Progenitor cell of endocrine pancreas (in vitro differentiated cells): ENCODE data around the gene PDGFB. TPM values are rescaled to one million over a fixed set of nuclear protein-coding genes. Genes with fewer than 3 reads are reported as not detected.

Source experiments
- DNase-seq: peaks from one replicate; pipeline ENCODE4 v3.0.0; 2021; ENCODE audit warnings: low spot score; ENCODE audit not compliant: unreplicated experiment
- H3K27ac Mint-ChIP-seq: 2 replicates; pipeline ENCODE4 v1.8.0; 2021; ENCODE audit warnings: mild to moderate bottlenecking, moderate library complexity, mixed read lengths
- H3K27me3 Mint-ChIP-seq: 2 replicates; pipeline ENCODE4 v1.8.0; 2021; ENCODE audit warnings: mixed read lengths
- H3K36me3 Mint-ChIP-seq: 2 replicates; pipeline ENCODE4 v1.8.0; 2022; ENCODE audit warnings: mixed read lengths; ENCODE audit not compliant: insufficient read depth
- H3K4me1 Mint-ChIP-seq: 2 replicates; pipeline ENCODE4 v1.8.0; 2021; ENCODE audit warnings: low read depth, mixed read lengths
- H3K4me3 Mint-ChIP-seq: 2 replicates; pipeline ENCODE4 v1.8.0; 2021; ENCODE audit warnings: low read depth, mild to moderate bottlenecking, moderate library complexity, mixed read lengths
- H3K9me3 Mint-ChIP-seq: 2 replicates; pipeline ENCODE4 v1.8.0; 2021; ENCODE audit warnings: low read depth, mixed read lengths
- total RNA-seq: library from RNA; stranded (reverse); gene quantifications from 2 replicates; pipeline ENCODE4 v1.2.1, GENCODE V29; 2021
- TF ChIP-seq, protein P1 (sequence below): fragments of 200-600 bp; sonication (generic); IDR thresholded peaks from one replicate; pipeline ENCODE4 v1.5.0; 2021; ENCODE audit warnings: antibody characterized with exemption, mild to moderate bottlenecking; ENCODE audit not compliant: unreplicated experiment

PDGFB gene
- total RNA-seq, 1 donor from 2014 or later: 7.1 TPM

DNA sequence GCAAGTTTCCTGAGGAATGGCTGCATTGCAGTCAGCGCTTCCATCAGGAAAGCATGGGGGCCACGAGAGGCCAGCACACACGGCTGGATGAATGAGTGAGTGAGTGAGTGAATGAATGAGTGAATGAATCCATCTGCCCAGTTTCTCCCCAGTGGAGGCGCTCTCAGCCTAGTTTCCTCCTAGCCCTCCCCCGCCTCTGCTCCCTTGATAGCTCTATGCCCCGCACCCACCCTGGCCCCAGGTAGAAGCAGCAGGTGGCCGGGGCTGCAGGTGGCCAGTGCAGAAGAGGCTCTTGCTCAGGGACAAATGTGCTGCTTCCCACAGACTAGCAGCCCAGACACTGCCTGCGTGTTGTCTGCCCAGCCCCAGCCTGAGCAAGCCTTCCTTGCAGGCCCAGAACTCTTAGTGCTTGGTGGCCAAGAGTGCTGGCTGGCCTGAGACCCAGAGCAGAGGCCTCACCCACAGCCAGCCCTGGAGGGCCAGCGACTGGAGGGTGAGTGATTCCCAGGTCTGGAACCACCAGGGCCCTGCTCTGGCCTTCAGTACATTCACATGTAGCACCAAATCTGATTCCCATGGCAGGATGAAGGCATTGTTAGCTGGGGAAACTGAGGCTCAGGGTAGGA lies 31.1 kb upstream of the PDGFB start:
- H3K27me3 Mint-ChIP-seq: peaks cover 6% of the 10 kb centered on the region
- H3K4me1 Mint-ChIP-seq: peaks cover 2% of the 10 kb centered on the region
- H3K27ac Mint-ChIP-seq: no peak overlapping the region
- H3K36me3 Mint-ChIP-seq: no peaks in the 10 kb centered on the region
- H3K4me3 Mint-ChIP-seq: no peak overlapping the region
- DNase-seq: no peak
- H3K9me3 Mint-ChIP-seq: peaks cover 4% of the 10 kb centered on the region
- TF ChIP-seq, protein P1, sequence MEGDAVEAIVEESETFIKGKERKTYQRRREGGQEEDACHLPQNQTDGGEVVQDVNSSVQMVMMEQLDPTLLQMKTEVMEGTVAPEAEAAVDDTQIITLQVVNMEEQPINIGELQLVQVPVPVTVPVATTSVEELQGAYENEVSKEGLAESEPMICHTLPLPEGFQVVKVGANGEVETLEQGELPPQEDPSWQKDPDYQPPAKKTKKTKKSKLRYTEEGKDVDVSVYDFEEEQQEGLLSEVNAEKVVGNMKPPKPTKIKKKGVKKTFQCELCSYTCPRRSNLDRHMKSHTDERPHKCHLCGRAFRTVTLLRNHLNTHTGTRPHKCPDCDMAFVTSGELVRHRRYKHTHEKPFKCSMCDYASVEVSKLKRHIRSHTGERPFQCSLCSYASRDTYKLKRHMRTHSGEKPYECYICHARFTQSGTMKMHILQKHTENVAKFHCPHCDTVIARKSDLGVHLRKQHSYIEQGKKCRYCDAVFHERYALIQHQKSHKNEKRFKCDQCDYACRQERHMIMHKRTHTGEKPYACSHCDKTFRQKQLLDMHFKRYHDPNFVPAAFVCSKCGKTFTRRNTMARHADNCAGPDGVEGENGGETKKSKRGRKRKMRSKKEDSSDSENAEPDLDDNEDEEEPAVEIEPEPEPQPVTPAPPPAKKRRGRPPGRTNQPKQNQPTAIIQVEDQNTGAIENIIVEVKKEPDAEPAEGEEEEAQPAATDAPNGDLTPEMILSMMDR: no peak

DNA sequence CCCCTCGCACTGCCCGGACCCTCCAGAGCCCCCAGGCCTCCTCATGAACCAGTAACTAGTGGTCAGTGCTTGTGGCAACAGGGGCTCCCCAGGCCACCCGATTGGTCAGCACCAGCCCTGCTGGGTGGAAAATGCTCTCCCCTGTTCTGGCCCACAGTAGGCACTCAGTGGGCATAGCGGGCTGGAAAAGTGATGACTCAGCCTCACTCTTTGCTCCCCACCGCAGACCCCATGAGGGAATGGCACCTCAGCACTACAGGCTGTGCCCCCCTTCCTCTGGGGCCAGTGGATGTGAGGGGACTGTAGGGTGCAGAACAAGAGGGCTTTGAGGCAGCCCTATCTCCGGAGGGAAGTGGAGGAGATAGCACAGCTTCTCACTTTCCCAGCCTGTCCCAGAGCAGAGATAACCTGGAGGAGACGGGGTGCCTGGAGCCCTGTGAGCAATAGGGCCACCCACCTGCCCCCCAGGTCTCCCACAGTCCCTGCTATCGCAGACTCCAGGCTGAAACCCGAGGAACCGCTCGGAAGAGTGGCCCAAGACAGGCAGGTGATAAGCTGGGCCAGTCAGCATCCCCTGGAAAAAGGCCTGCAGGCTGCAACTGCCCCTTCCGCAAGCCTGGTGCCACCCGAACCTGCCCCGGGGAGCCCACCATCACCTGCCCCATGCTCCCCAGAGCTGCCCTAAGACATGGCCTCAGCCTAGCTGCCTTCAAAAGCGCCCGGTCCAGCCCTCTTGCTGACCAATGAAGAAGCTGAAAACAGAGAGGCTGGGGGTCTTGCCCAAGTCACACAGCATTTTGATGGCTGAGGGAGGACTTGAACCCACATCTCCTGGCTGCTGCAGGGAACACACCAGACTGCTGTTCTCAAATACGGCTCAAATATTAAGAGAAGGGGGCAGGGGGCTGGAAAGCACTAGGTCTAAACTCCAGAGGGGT lies 29.4 kb upstream of the PDGFB start:
- Mint-ChIP-seq H3K27me3 (peaks cover under 1% of the 10 kb centered on the region), H3K36me3 (no peaks in the 10 kb centered on the region), H3K27ac (no peak overlapping the region), H3K4me3 (no peak overlapping the region), H3K9me3 (peaks cover 4% of the 10 kb centered on the region), H3K4me1 (no peaks in the 10 kb centered on the region)
- TF ChIP-seq, protein P1: no peak
- DNase-seq: no peak

DNA sequence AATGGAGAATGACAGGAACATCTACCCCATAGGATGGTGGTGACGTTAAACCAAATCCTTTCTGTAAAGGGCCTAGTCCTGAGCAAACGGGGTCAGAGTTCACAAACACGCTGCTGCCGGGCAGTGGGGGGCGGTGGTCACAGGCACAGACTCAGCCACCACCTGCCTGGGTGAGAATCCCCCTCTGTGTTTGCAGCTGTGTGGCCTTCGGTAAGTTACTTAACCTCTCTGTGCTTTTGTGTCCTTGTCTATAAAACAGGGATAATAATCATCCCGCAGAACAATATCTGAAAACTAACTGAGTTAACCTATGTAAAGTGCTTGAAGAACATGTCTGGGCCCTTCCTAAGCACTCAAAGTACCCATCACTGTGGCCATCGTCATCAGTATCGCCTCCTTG lies 26.0 kb upstream of the PDGFB start:
- H3K36me3 Mint-ChIP-seq: no peaks in the 10 kb centered on the region
- H3K27me3 Mint-ChIP-seq: no peaks in the 10 kb centered on the region
- TF ChIP-seq, protein P1: no peak
- H3K4me3 Mint-ChIP-seq: no peak overlapping the region
- no peaks in the 10 kb centered on the region for H3K4me1 Mint-ChIP-seq
- H3K9me3 Mint-ChIP-seq: no peaks in the 10 kb centered on the region
- DNase-seq: no peak
- H3K27ac Mint-ChIP-seq: no peak overlapping the region

DNA sequence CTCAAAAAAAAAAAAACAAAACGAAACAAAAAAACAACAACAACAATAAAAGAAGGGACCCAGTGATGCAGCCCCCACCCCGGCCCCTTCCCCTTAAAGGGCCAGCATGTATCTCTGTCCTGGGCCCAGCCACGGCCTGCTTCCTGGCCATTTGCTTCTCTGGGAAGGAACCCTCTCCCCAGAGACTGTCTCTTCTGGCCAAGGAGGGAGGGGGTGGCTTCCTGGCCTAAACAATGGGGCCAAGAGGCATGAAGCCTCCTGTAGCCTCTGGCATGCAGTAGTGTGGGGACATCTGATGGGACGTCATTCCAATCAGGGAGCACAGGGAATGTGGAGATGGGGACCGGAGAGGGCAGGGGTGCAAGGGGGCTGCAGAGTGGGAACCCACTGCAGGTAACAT lies 25.5 kb upstream of the PDGFB start:
- no peaks in the 10 kb centered on the region for H3K36me3 Mint-ChIP-seq
- H3K4me1 Mint-ChIP-seq: no peaks in the 10 kb centered on the region
- no peak overlapping the region for H3K27ac Mint-ChIP-seq
- H3K27me3 Mint-ChIP-seq: no peaks in the 10 kb centered on the region
- no peak for DNase-seq
- no peak overlapping the region for H3K4me3 Mint-ChIP-seq
- H3K9me3 Mint-ChIP-seq: no peaks in the 10 kb centered on the region
- TF ChIP-seq, protein P1: no peak

DNA sequence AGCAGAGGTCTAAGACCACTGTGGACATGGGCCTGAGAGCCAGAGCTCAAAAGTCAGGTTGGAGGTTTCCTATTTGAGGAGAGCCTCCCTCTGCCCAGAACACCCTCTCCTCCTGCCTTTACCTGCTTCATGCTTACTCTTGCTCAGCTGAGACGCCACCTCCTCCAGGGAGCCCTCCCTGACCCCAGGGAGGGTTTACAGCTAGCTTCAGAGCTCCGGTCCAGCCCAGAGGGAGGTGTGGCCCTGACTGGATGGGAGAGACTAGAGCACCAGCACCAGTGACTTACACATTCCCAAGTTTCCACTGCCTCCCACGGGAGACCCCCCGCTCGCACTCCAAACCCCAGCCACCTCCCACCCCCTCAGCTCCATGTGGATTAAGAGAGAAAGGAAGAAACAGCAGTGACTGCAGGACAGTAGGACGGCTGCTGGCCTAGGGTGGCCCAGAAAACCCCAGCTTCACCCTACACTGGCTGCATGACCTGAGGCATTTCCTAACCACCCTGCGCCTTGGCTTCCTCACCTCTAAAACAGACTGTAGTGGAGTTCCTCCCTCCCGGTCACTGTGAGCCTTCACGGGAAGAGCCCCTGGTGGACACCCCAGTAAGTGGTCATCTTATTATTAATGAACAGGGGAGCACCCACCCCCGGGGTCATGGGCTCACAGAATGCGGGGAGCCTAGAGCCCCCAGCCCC lies 24.5 kb upstream of the PDGFB start:
- TF ChIP-seq, protein P1: no peak
- Mint-ChIP-seq H3K27ac (no peak overlapping the region), H3K9me3 (no peaks in the 10 kb centered on the region), H3K4me1 (no peaks in the 10 kb centered on the region), H3K4me3 (no peak overlapping the region), H3K27me3 (no peaks in the 10 kb centered on the region), H3K36me3 (no peaks in the 10 kb centered on the region)
- no peak for DNase-seq
